GM23338 (cell line): ENCODE results near the gene RAB27B. TPM values are rescaled to one million over a fixed set of nuclear protein-coding genes. Genes with fewer than 3 reads are reported as not detected.

Experiments
- ATAC-seq: fragments of 200-7000 bp; cut with Tn5 transposase; 3 replicates; pipeline ENCODE4 v1.9.1; 2020
- DNase-seq: peaks from one replicate; pipeline ENCODE4 v3.0.0-alpha.2; 2015; ENCODE audit warnings: low spot score
- H2AFZ ChIP-seq: fragments of 200-600 bp; sonication (generic); 2 replicates; pipeline ENCODE4 v1.8.0; 2016; ENCODE audit warnings: antibody characterized with exemption, mild to moderate bottlenecking, moderate library complexity
- H3F3A ChIP-seq: fragments of 200-600 bp; sonication (generic); replicated peaks from 2 replicates; pipeline ENCODE4 v1.8.0; 2017; ENCODE audit warnings: antibody characterized with exemption, mixed run types, low read depth
- H3K27ac ChIP-seq: fragments of 200-600 bp; sonication (generic); 2 replicates; pipeline ENCODE4 v1.6.1; 2016; ENCODE audit warnings: low read depth
- H3K27me3 ChIP-seq: fragments of 200-600 bp; sonication (generic); 2 replicates; pipeline ENCODE4 v1.8.0; 2016; ENCODE audit warnings: mild to moderate bottlenecking, mixed run types, moderate library complexity; ENCODE audit not compliant: insufficient read depth
- H3K36me3 ChIP-seq: fragments of 200-600 bp; sonication (generic); 2 replicates; pipeline ENCODE4 v1.8.0; 2016; ENCODE audit warnings: mild to moderate bottlenecking; ENCODE audit not compliant: insufficient read depth
- H3K4me1 ChIP-seq: fragments of 200-600 bp; sonication (generic); 2 replicates; pipeline ENCODE4 v1.8.0; 2016; ENCODE audit warnings: mild to moderate bottlenecking, moderate library complexity; ENCODE audit not compliant: insufficient read depth
- H3K4me2 ChIP-seq: fragments of 200-600 bp; sonication (generic); 2 replicates; pipeline ENCODE4 v1.7.1; 2017; ENCODE audit warnings: mixed run types
- H3K4me3 ChIP-seq: fragments of 200-600 bp; sonication (generic); 2 replicates; pipeline ENCODE4 v1.6.1; 2016; ENCODE audit warnings: mixed run types
- H3K79me2 ChIP-seq: fragments of 200-600 bp; sonication (generic); replicated peaks from 2 replicates; pipeline ENCODE4 v1.8.0; 2017; ENCODE audit warnings: mild to moderate bottlenecking; ENCODE audit not compliant: insufficient read depth
- H3K9me2 ChIP-seq: fragments of 200-600 bp; sonication (generic); 2 replicates; pipeline ENCODE4 v1.8.0; 2017; ENCODE audit not compliant: insufficient read depth
- H4K20me1 ChIP-seq: fragments of 200-600 bp; sonication (generic); replicated peaks from 2 replicates; pipeline ENCODE4 v1.8.0; 2017; ENCODE audit warnings: mild to moderate bottlenecking; ENCODE audit not compliant: insufficient read depth
- H3K27ac Mint-ChIP-seq: 2 replicates; pipeline ENCODE4 v1.8.0; 2020; ENCODE audit warnings: inconsistent platforms, mild to moderate bottlenecking, moderate library complexity, mixed read lengths
- H3K27me3 Mint-ChIP-seq: 3 replicates; pipeline ENCODE4 v1.8.0; 2022; ENCODE audit warnings: low read depth, mild to moderate bottlenecking, moderate library complexity, mixed read lengths, inconsistent platforms; ENCODE audit not compliant: insufficient read depth, poor library complexity
- H3K36me3 Mint-ChIP-seq: 3 replicates; pipeline ENCODE4 v1.8.0; 2021; ENCODE audit warnings: low read depth, mild to moderate bottlenecking, inconsistent platforms, moderate library complexity, mixed read lengths
- H3K4me1 Mint-ChIP-seq: 3 replicates; pipeline ENCODE4 v1.8.0; 2020; ENCODE audit warnings: mild to moderate bottlenecking, inconsistent platforms, mixed read lengths
- H3K4me3 Mint-ChIP-seq: 3 replicates; pipeline ENCODE4 v1.8.0; 2021; ENCODE audit warnings: moderate library complexity, mild to moderate bottlenecking, inconsistent platforms, mixed read lengths
- H3K9me3 Mint-ChIP-seq: 3 replicates; pipeline ENCODE4 v1.8.0; 2020; ENCODE audit warnings: moderate library complexity, mild to moderate bottlenecking, inconsistent platforms, mixed read lengths
- CREB1 ChIP-seq: fragments of 250-450 bp; sonication (Bioruptor Pico); IDR thresholded peaks from 2 replicates; pipeline ENCODE4 v1.5.0; 2020; ENCODE audit warnings: low read depth, mild to moderate bottlenecking, moderate library complexity
- EZH2 ChIP-seq: fragments of 200-600 bp; sonication (generic); IDR thresholded peaks from one replicate; pipeline ENCODE4 v1.8.0; 2017; ENCODE audit warnings: antibody characterized with exemption, mild to moderate bottlenecking, low read depth; ENCODE audit not compliant: unreplicated experiment
- EZH2phosphoT487 ChIP-seq: fragments of 200-600 bp; sonication (generic); IDR thresholded peaks from one replicate; pipeline ENCODE4 v1.8.1; 2018; ENCODE audit warnings: antibody characterized with exemption; ENCODE audit not compliant: unreplicated experiment
- JUNB ChIP-seq: IDR thresholded peaks from one replicate; pipeline ENCODE4 v1.6.1; 2016; ENCODE audit warnings: antibody characterized with exemption; ENCODE audit not compliant: unreplicated experiment
- NANOG ChIP-seq: IDR thresholded peaks from 2 replicates; pipeline ENCODE4 v1.6.1; 2016; ENCODE audit warnings: antibody characterized with exemption, borderline replicate concordance
- POLR2AphosphoS5 ChIP-seq: IDR thresholded peaks from 2 replicates; pipeline ENCODE4 v1.6.1; 2016; ENCODE audit warnings: antibody characterized with exemption, low read depth
- STAT1 ChIP-seq: IDR thresholded peaks from one replicate; pipeline ENCODE4 v1.6.1; 2016; ENCODE audit warnings: antibody characterized with exemption; ENCODE audit not compliant: unreplicated experiment
- ZNF331 ChIP-seq: fragments of 250-450 bp; sonication (Bioruptor Pico); IDR thresholded peaks from 2 replicates; pipeline ENCODE4 v1.5.0; 2020; ENCODE audit warnings: low read depth, mild to moderate bottlenecking, moderate library complexity
- polyA plus RNA-seq: library from polyadenylated mRNA; unstranded; fragments of >200 nt; fragmentation: Nextera tagmentation; extraction: Ambion mirVana; gene quantifications from 2 replicates; pipeline ENCODE4 v1.2.1, GENCODE V29; 2016
- total RNA-seq: library from RNA; depleted of rRNA; stranded (reverse); fragments of >200 nt; shearing (Covaris generic); gene quantifications from 2 replicates; pipeline ENCODE4 v1.2.3, GENCODE V29; 2014
- TF ChIP-seq, protein P1 (sequence below), 2 experiments: fragments of 200-600 bp in 1 of 2; sonication (generic) in 1 of 2; conservative IDR thresholded peaks; 2 replicates each; pipeline versions ENCODE4 v1.5.1 to v1.6.1; 2016 to 2017; ENCODE audit warnings: antibody characterized with exemption in 2 of 2, low read depth in 2 of 2, mild to moderate bottlenecking in 2 of 2, moderate library complexity in 1 of 2
- TF ChIP-seq, protein P2 (sequence below): IDR thresholded peaks from 2 replicates; pipeline ENCODE4 v1.6.1; 2016; ENCODE audit warnings: antibody characterized with exemption
- TF ChIP-seq, protein P3 (sequence below): IDR thresholded peaks from one replicate; pipeline ENCODE4 v1.6.1; 2018; ENCODE audit warnings: antibody characterized with exemption; ENCODE audit not compliant: unreplicated experiment

The RAB27B gene
- total and polyA plus RNA-seq, 2 experiments from 2014 or later, result 0.13 to 0.56 TPM

DNA sequence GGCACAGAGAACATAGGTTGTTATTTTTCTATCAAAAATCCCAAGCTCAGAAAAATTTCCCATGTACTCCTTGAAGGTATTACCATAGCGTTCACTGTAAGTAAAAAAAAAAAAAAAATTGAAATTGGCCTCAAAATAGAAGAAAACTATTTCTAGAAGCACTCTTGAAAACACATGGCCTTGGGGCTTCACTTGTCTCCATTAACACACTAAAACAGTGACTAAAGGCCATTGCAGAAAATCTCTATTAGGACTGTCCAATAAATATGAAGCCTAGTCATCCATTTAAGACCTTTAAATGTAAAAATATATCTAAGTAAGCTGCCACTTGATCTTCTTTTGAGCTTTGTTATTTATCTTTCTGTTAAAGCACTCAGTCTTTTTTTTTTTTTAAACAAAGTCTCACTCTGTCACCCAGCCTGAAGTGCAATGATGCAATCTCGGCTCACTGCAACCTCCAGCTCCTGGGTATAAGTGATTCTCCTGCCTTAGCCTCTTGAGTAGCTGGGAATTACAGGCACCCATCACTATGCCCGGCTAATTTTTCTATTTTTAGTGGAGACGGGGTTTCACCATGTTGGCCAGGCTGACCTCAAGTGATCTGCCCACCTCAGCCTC, 95.2 kb downstream of the RAB27B start (continued):
- TF ChIP-seq NANOG (no peak), JUNB (no peak), ZNF331 (CRISPR knock-in tag) (no peak), STAT1 (no peak), CREB1 (CRISPR knock-in tag) (no peak), EZH2phosphoT487 (no peak), EZH2 (no peak), POLR2AphosphoS5 (no peak)
- TF ChIP-seq, protein P1, sequence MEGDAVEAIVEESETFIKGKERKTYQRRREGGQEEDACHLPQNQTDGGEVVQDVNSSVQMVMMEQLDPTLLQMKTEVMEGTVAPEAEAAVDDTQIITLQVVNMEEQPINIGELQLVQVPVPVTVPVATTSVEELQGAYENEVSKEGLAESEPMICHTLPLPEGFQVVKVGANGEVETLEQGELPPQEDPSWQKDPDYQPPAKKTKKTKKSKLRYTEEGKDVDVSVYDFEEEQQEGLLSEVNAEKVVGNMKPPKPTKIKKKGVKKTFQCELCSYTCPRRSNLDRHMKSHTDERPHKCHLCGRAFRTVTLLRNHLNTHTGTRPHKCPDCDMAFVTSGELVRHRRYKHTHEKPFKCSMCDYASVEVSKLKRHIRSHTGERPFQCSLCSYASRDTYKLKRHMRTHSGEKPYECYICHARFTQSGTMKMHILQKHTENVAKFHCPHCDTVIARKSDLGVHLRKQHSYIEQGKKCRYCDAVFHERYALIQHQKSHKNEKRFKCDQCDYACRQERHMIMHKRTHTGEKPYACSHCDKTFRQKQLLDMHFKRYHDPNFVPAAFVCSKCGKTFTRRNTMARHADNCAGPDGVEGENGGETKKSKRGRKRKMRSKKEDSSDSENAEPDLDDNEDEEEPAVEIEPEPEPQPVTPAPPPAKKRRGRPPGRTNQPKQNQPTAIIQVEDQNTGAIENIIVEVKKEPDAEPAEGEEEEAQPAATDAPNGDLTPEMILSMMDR (conservative IDR thresholded peaks at IDR 0.05; ENCODE audit: low read depth in 2 of 2), result no peak
- TF ChIP-seq, protein P2, sequence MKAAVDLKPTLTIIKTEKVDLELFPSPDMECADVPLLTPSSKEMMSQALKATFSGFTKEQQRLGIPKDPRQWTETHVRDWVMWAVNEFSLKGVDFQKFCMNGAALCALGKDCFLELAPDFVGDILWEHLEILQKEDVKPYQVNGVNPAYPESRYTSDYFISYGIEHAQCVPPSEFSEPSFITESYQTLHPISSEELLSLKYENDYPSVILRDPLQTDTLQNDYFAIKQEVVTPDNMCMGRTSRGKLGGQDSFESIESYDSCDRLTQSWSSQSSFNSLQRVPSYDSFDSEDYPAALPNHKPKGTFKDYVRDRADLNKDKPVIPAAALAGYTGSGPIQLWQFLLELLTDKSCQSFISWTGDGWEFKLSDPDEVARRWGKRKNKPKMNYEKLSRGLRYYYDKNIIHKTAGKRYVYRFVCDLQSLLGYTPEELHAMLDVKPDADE, result no peak
- TF ChIP-seq, protein P3, sequence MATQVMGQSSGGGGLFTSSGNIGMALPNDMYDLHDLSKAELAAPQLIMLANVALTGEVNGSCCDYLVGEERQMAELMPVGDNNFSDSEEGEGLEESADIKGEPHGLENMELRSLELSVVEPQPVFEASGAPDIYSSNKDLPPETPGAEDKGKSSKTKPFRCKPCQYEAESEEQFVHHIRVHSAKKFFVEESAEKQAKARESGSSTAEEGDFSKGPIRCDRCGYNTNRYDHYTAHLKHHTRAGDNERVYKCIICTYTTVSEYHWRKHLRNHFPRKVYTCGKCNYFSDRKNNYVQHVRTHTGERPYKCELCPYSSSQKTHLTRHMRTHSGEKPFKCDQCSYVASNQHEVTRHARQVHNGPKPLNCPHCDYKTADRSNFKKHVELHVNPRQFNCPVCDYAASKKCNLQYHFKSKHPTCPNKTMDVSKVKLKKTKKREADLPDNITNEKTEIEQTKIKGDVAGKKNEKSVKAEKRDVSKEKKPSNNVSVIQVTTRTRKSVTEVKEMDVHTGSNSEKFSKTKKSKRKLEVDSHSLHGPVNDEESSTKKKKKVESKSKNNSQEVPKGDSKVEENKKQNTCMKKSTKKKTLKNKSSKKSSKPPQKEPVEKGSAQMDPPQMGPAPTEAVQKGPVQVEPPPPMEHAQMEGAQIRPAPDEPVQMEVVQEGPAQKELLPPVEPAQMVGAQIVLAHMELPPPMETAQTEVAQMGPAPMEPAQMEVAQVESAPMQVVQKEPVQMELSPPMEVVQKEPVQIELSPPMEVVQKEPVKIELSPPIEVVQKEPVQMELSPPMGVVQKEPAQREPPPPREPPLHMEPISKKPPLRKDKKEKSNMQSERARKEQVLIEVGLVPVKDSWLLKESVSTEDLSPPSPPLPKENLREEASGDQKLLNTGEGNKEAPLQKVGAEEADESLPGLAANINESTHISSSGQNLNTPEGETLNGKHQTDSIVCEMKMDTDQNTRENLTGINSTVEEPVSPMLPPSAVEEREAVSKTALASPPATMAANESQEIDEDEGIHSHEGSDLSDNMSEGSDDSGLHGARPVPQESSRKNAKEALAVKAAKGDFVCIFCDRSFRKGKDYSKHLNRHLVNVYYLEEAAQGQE, result no peak

DNA sequence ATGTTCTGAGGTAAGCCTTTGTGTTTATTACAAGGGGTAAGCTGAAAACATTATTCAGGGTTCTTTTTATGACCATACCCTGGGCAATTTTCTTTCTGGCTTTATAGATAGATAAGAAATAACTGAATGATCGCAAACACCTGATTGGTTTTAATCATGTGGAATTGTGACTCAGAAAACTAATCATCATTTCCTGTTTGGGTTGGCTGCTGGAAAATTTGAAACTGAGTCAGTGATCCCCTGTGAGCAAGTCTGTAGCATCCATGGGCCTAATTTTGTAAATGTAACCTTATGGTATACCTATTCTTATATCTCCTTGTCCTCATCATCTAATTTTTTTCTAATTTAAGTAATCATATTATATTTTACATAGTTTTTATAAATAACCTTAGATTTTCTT, 96.7 kb downstream of the RAB27B start:
- H3K79me2 ChIP-seq, result no peaks in the 10 kb centered on the region
- no peaks in the 10 kb centered on the region for H4K20me1 ChIP-seq
- H3K4me1 Mint-ChIP-seq, result peaks cover 7% of the 10 kb centered on the region
- no peaks in the 10 kb centered on the region for H3F3A ChIP-seq
- no peak overlapping the region for H3K4me2 ChIP-seq
- no peaks in the 10 kb centered on the region for H3K9me3 Mint-ChIP-seq
- H3K4me3 Mint-ChIP-seq, result no peak overlapping the region
- H3K27me3 ChIP-seq, result no peaks in the 10 kb centered on the region
- H3K27ac Mint-ChIP-seq, result no peak overlapping the region
- no peak overlapping the region for H2AFZ ChIP-seq
- no peaks in the 10 kb centered on the region for H3K36me3 Mint-ChIP-seq
- no peak overlapping the region for H3K4me3 ChIP-seq
- H3K27ac ChIP-seq, result no peak overlapping the region
- TF ChIP-seq EZH2phosphoT487 (no peak), CREB1 (CRISPR knock-in tag) (no peak), JUNB (no peak)
- peaks cover 2% of the 10 kb centered on the region for H3K27me3 Mint-ChIP-seq
- H3K9me2 ChIP-seq, result no peaks in the 10 kb centered on the region
- ATAC-seq (no peak), DNase-seq (no peak)
- H3K36me3 ChIP-seq, result no peaks in the 10 kb centered on the region
- H3K4me1 ChIP-seq, result 0 out of 2 replicates have a peak, but pooled peaks cover 3% of the 10 kb centered on the region
